HEK293 (cell line): ENCODE results near the gene LCE1D.

Experiments used
- CTCF ChIA-PET: fragments of 350-600 bp; formaldehyde crosslinking; extraction: SDS; loops from one replicate; lab custom pipeline; 2021; ENCODE audit warnings: antibody characterized with exemption; lab: Yijun Ruan, JAX
- POLR2A ChIA-PET: fragments of 300-600 bp; formaldehyde crosslinking; extraction: SDS; loops from one replicate; lab custom pipeline; 2020; ENCODE audit warnings: antibody characterized with exemption, inconsistent platforms; lab: Yijun Ruan, JAX
- H3K27ac ChIP-seq: fragments of 200-500 bp; sonication (Bioruptor generic); 2 replicates; pipeline ENCODE4 v1.5.1; 2014; ENCODE audit warnings: low read depth, low read length, control low read depth, inconsistent platforms; ENCODE audit errors: extremely low read depth
- H3K36me3 ChIP-seq, 2 experiments: fragments of 200-500 bp in 1 of 2; sonication (Bioruptor generic) in 1 of 2; 1 replicate in 1 of 2; 2 replicates in 1 of 2; pipeline ENCODE4 v1.5.1; 2014 to 2017; ENCODE audit warnings: inconsistent platforms in 2 of 2, low read length in 2 of 2; ENCODE audit not compliant: control insufficient read depth in 2 of 2, insufficient read depth in 1 of 2
- H3K4me1 ChIP-seq: fragments of 200-500 bp; sonication (Bioruptor generic); 2 replicates; pipeline ENCODE4 v1.5.1; 2014; ENCODE audit warnings: mild to moderate bottlenecking, low read length, inconsistent platforms; ENCODE audit not compliant: control insufficient read depth, insufficient read depth
- H3K4me3 ChIP-seq: 2 replicates; pipeline ENCODE4 v1.5.1; 2011; ENCODE audit warnings: low read depth, mild to moderate bottlenecking, control low read depth, low read length, moderate library complexity
- H3K9me3 ChIP-seq: fragments of 200-500 bp; sonication (Bioruptor generic); 2 replicates; pipeline ENCODE4 v1.5.1; 2014; ENCODE audit warnings: low read depth, low read length, inconsistent platforms; ENCODE audit not compliant: control insufficient read depth, insufficient read depth
- GLI2 ChIP-seq: fragments of 450-650 bp; formaldehyde crosslinking; IDR thresholded peaks from 2 replicates; pipeline ENCODE4; 2017; ENCODE audit warnings: missing biosample characterization, missing genetic modification characterization, low read depth, borderline replicate concordance
- GLI4 ChIP-seq: fragments of 450-650 bp; formaldehyde crosslinking; IDR thresholded peaks from 2 replicates; pipeline ENCODE4 v1.5.1; 2016; ENCODE audit warnings: missing biosample characterization, missing genetic modification characterization
- GLIS1 ChIP-seq: fragments of 450-650 bp; formaldehyde crosslinking; IDR thresholded peaks from 2 replicates; pipeline ENCODE4 v1.5.1; 2016; ENCODE audit warnings: missing biosample characterization, missing genetic modification characterization
- KLF17 ChIP-seq: fragments of 450-650 bp; formaldehyde crosslinking; IDR thresholded peaks from 2 replicates; pipeline ENCODE4 v1.5.1; 2016; ENCODE audit warnings: missing biosample characterization, missing genetic modification characterization
- RBAK ChIP-seq: fragments of 450-650 bp; formaldehyde crosslinking; IDR thresholded peaks from 2 replicates; pipeline ENCODE4 v1.5.1; 2016; ENCODE audit warnings: missing biosample characterization, missing genetic modification characterization
- SETDB1 ChIP-seq: IDR thresholded peaks from one replicate; pipeline ENCODE4 v1.6.1; 2017; ENCODE audit warnings: mild to moderate bottlenecking, low read length, moderate library complexity, mixed read lengths; ENCODE audit not compliant: insufficient read length
- YY1 ChIP-seq: fragments of 450-650 bp; formaldehyde crosslinking; IDR thresholded peaks from 2 replicates; pipeline ENCODE4 v1.5.1; 2018; ENCODE audit warnings: missing biosample characterization, missing genetic modification characterization
- ZFHX2 ChIP-seq: fragments of 450-650 bp; formaldehyde crosslinking; conservative IDR thresholded peaks from 2 replicates; pipeline ENCODE4 v1.5.1; 2016; ENCODE audit warnings: missing biosample characterization, missing genetic modification characterization
- ZIC2 ChIP-seq: fragments of 450-650 bp; formaldehyde crosslinking; IDR thresholded peaks from 2 replicates; pipeline ENCODE4 v1.5.1; 2016; ENCODE audit warnings: missing biosample characterization, missing genetic modification characterization
- ZNF148 ChIP-seq: fragments of 450-650 bp; formaldehyde crosslinking; IDR thresholded peaks from 2 replicates; pipeline ENCODE4 v1.5.0; 2017; ENCODE audit warnings: missing biosample characterization, missing genetic modification characterization, borderline replicate concordance
- ZNF175 ChIP-seq: fragments of 450-650 bp; formaldehyde crosslinking; IDR thresholded peaks from 2 replicates; pipeline ENCODE4 v1.5.1; 2016; ENCODE audit warnings: missing biosample characterization, missing genetic modification characterization
- ZNF239 ChIP-seq: fragments of 450-650 bp; formaldehyde crosslinking; IDR thresholded peaks from 2 replicates; pipeline ENCODE4 v1.5.1; 2016; ENCODE audit warnings: missing biosample characterization, missing genetic modification characterization
- ZNF423 ChIP-seq: fragments of 450-650 bp; formaldehyde crosslinking; IDR thresholded peaks from 2 replicates; pipeline ENCODE4 v1.5.1; 2016; ENCODE audit warnings: missing biosample characterization, missing genetic modification characterization
- ZNF449 ChIP-seq: fragments of 450-650 bp; formaldehyde crosslinking; IDR thresholded peaks from 2 replicates; pipeline ENCODE4 v1.5.1; 2017; ENCODE audit warnings: missing biosample characterization, mild to moderate bottlenecking, missing genetic modification characterization, moderate library complexity
- ZNF585B ChIP-seq: fragments of 450-650 bp; formaldehyde crosslinking; IDR thresholded peaks from 2 replicates; pipeline ENCODE4 v1.5.1; 2016; ENCODE audit warnings: missing biosample characterization, missing genetic modification characterization
- ZNF791 ChIP-seq: fragments of 450-650 bp; formaldehyde crosslinking; IDR thresholded peaks from 2 replicates; pipeline ENCODE4 v1.5.1; 2016; ENCODE audit warnings: missing biosample characterization, missing genetic modification characterization
- ZSCAN23 ChIP-seq: fragments of 450-650 bp; formaldehyde crosslinking; IDR thresholded peaks from 2 replicates; pipeline ENCODE4 v1.5.1; 2016; ENCODE audit warnings: missing biosample characterization, missing genetic modification characterization
- TF ChIP-seq, protein P1 (sequence below): fragments of 450-650 bp; formaldehyde crosslinking; IDR thresholded peaks from 2 replicates; pipeline ENCODE4 v1.5.1; 2017; ENCODE audit warnings: missing biosample characterization, missing genetic modification characterization

The LCE1D gene

GRCh38 chr1:152817309-152817708 lies 20.8 kb downstream of the LCE1D start:
- H3K36me3 ChIP-seq: no peaks in the 10 kb centered on the region
- TF ChIP-seq ZNF175 (tag by site-specific recombination) (no peak), ZSCAN23 (tag by site-specific recombination) (no peak), KLF17 (tag by site-specific recombination) (no peak), GLI4 (no peak), ZFHX2 (tag by site-specific recombination) (no peak), ZNF585B (tag by site-specific recombination) (no peak), ZNF791 (no peak)
- no peaks in the 10 kb centered on the region for H3K9me3 ChIP-seq
- ChIA-PET CTCF (no interaction called here), POLR2A (no interaction called here)
- no peak overlapping the region for H3K27ac ChIP-seq
- no peak overlapping the region for H3K4me3 ChIP-seq
- H3K4me1 ChIP-seq: no peaks in the 10 kb centered on the region

GRCh38 chr1:152823294-152823693 lies 26.8 kb downstream of the LCE1D start:
- POLR2A ChIA-PET: no interaction called here
- no peaks in the 10 kb centered on the region for H3K4me1 ChIP-seq
- no peak for TF ChIP-seq ZNF175 (tag by site-specific recombination)
- no peak for TF ChIP-seq ZNF423 (tag by site-specific recombination)
- TF ChIP-seq, protein P1, sequence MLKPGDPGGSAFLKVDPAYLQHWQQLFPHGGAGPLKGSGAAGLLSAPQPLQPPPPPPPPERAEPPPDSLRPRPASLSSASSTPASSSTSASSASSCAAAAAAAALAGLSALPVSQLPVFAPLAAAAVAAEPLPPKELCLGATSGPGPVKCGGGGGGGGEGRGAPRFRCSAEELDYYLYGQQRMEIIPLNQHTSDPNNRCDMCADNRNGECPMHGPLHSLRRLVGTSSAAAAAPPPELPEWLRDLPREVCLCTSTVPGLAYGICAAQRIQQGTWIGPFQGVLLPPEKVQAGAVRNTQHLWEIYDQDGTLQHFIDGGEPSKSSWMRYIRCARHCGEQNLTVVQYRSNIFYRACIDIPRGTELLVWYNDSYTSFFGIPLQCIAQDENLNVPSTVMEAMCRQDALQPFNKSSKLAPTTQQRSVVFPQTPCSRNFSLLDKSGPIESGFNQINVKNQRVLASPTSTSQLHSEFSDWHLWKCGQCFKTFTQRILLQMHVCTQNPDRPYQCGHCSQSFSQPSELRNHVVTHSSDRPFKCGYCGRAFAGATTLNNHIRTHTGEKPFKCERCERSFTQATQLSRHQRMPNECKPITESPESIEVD (tag by site-specific recombination): no peak
- TF ChIP-seq RBAK (tag by site-specific recombination): no peak
- TF ChIP-seq ZNF239 (tag by site-specific recombination): no peak
- TF ChIP-seq YY1 (tag by site-specific recombination): no peak
- no peak for TF ChIP-seq SETDB1
- TF ChIP-seq ZSCAN23 (tag by site-specific recombination): no peak
- no peak for TF ChIP-seq ZIC2 (tag by site-specific recombination)
- no peak for TF ChIP-seq ZNF148 (tag by site-specific recombination)
- no peak for TF ChIP-seq ZNF449
- TF ChIP-seq GLIS1 (tag by site-specific recombination): no peak
- TF ChIP-seq GLI2 (tag by site-specific recombination): no peak
- TF ChIP-seq, all 188 proteins: peak for 0
- CTCF ChIA-PET: no interaction called here
- Histone ChIP-seq H3K27ac (no peak overlapping the region), H3K36me3 (no peaks in the 10 kb centered on the region), H3K9me3 (no peaks in the 10 kb centered on the region), H3K4me3 (no peak overlapping the region)
